ENCODE measurements around the gene SAMD11. TPM values are rescaled to one million over a fixed set of nuclear protein-coding genes. Genes with fewer than 3 reads are reported as not detected.

SAMD11 gene
- polyA plus RNA-seq, 1 of the 3 experiments (the other 2 are of a cell fraction), result 2.1 TPM

DNA sequence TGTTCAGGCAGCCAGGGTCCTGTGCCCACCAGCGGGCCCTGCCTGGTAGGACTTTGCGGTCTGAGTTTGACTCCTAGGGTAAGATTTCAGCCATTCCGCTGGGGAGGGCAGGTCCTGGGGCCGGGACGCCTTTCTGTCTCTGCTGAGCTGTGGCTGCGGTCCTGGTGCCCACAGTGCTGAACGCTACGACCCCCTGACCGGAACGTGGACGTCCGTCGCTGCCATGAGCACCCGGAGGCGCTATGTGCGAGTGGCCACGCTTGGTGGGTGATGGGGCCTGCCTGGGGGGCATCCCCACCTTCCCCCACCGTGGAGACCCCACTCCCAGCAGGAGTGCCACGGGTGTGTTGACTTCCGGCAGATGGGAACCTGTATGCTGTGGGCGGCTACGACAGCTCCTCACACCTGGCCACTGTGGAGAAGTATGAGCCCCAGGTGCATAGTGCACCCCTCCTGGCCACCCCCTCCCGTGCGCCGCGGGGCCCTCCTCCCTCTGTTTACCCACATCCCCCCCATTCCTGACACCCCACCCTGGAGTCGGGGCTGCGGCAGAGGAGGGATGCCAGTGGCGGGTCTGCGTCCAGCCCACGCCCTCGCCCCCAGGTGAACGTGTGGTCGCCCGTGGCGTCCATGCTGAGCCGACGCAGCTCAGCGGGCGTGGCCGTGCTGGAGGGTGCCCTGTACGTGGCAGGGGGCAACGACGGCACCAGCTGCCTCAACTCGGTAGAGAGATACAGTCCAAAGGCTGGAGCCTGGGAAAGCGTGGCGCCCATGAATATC, 40.2 kb downstream of the SAMD11 start:
- ChIA-PET POLR2A (no interaction called here), CTCF (interaction anchor here (1.2 to 2.3 kb wide), 3 partner anchors 12 to 59 kb away, joined by 3 to 8 read pairs (median 3); no protein-coding TSS in a partner anchor)
- Histone ChIP-seq H3K27ac (ENCODE audit: low read depth in 2 of 2, low read length in 1 of 2) (no peak overlapping the region), H3K4me3 (ENCODE audit: low read depth in 2 of 2, low read length in 1 of 2) (no peak overlapping the region), H3K79me2 (ENCODE audit: insufficient read depth) (peaks cover 1% of the 10 kb centered on the region), H3K9me3 (no peaks in the 10 kb centered on the region), H4K20me1 (ENCODE audit: insufficient read depth) (no peaks in the 10 kb centered on the region), H3F3A (replicated peaks; ENCODE audit: insufficient read depth) (no peaks in the 10 kb centered on the region), H3K9me2 (no peaks in the 10 kb centered on the region), H3K36me3 (replicated peaks in 1 of 2; ENCODE audit: control insufficient read depth in 1 of 2, insufficient read depth in 2 of 2, low read length in 1 of 2) (peaks cover 0 to 14% of the 10 kb centered on the region in 2 experiments), H3K4me1 (ENCODE audit: control insufficient read depth in 1 of 2, insufficient read depth in 2 of 2, low read depth in 1 of 2, low read length in 1 of 2) (peaks cover 0 to 7% of the 10 kb centered on the region in 2 experiments; a peak in 1 of 4 replicates), H3K9ac (no peak overlapping the region), H3K4me2 (no peak overlapping the region), H2AFZ (ENCODE audit: low read depth) (no peak overlapping the region), H3K27me3 (ENCODE audit: insufficient read depth) (no peaks in the 10 kb centered on the region)
- TF ChIP-seq TAF1 (IDR thresholded peaks at IDR 0.05; ENCODE audit: borderline replicate concordance, low read depth, low read length) (no peak), RAD21 (IDR thresholded peaks at IDR 0.05; ENCODE audit: low read length) (no peak), YY1 (IDR thresholded peaks at IDR 0.05; ENCODE audit: low read depth) (no peak), RXRA (IDR thresholded peaks at IDR 0.05; ENCODE audit: borderline replicate concordance, low read depth) (no peak), GATA2 (CRISPR knock-in tag; IDR thresholded peaks at IDR 0.05) (no peak), TEAD4 (IDR thresholded peaks at IDR 0.05; ENCODE audit: borderline replicate concordance, insufficient read depth) (no peak), NRF1 (IDR thresholded peaks at IDR 0.05; ENCODE audit: low read depth, low read length) (no peak), MEF2A (IDR thresholded peaks at IDR 0.05; ENCODE audit: borderline replicate concordance, low read depth) (no peak), POLR2AphosphoS5 (IDR thresholded peaks at IDR 0.05; ENCODE audit: low read depth, low read length) (no peak), USF2 (IDR thresholded peaks at IDR 0.05; ENCODE audit: borderline replicate concordance, low read depth, low read length) (no peak), MXI1 (IDR thresholded peaks at IDR 0.05; ENCODE audit: low read depth, low read length) (no peak), NFIC (IDR thresholded peaks at IDR 0.05; ENCODE audit: borderline replicate concordance) (no peak), SIN3A (IDR thresholded peaks at IDR 0.05; ENCODE audit: borderline replicate concordance, low read depth, low read length) (no peak), RCOR1 (IDR thresholded peaks at IDR 0.05; ENCODE audit: low read length) (no peak), USF1 (IDR thresholded peaks at IDR 0.05; ENCODE audit: borderline replicate concordance, low read depth) (no peak), FOXJ3 (CRISPR knock-in tag; IDR thresholded peaks at IDR 0.05) (no peak), FOSL2 (IDR thresholded peaks at IDR 0.05; ENCODE audit: borderline replicate concordance, low read depth) (no peak)
- TF ChIP-seq, protein P1, sequence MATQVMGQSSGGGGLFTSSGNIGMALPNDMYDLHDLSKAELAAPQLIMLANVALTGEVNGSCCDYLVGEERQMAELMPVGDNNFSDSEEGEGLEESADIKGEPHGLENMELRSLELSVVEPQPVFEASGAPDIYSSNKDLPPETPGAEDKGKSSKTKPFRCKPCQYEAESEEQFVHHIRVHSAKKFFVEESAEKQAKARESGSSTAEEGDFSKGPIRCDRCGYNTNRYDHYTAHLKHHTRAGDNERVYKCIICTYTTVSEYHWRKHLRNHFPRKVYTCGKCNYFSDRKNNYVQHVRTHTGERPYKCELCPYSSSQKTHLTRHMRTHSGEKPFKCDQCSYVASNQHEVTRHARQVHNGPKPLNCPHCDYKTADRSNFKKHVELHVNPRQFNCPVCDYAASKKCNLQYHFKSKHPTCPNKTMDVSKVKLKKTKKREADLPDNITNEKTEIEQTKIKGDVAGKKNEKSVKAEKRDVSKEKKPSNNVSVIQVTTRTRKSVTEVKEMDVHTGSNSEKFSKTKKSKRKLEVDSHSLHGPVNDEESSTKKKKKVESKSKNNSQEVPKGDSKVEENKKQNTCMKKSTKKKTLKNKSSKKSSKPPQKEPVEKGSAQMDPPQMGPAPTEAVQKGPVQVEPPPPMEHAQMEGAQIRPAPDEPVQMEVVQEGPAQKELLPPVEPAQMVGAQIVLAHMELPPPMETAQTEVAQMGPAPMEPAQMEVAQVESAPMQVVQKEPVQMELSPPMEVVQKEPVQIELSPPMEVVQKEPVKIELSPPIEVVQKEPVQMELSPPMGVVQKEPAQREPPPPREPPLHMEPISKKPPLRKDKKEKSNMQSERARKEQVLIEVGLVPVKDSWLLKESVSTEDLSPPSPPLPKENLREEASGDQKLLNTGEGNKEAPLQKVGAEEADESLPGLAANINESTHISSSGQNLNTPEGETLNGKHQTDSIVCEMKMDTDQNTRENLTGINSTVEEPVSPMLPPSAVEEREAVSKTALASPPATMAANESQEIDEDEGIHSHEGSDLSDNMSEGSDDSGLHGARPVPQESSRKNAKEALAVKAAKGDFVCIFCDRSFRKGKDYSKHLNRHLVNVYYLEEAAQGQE (IDR thresholded peaks at IDR 0.05; ENCODE audit: low read depth, low read length), result no peak
- no peak for DNase-seq
- 96% methylated on average over 41 of the region's 47 CpGs for WGBS (ENCODE audit: low lambda C conversion rate)
